ENCODE results near the gene RASGRP4.

GRCh38 chr19:38412961-38413360, 13.1 kb downstream of the RASGRP4 start:
- TF ChIP-seq POLR2A (IDR thresholded peaks at IDR 0.05; ENCODE audit: low read depth, low read length) = no peak
- no peak for TF ChIP-seq POLR2AphosphoS5 (IDR thresholded peaks at IDR 0.05; ENCODE audit: low read depth, low read length)
